K562 (cell line): ENCODE measurements around the gene GPR42. TPM values are rescaled to one million over a fixed set of nuclear protein-coding genes. Genes with fewer than 3 reads are reported as not detected.
A peak's percentile ranks its signal among the peaks of the same experiment; 100 is the strongest.

ENCODE experiments used
- ATAC-seq: fragments of 200-7000 bp; cut with Tn5 transposase; 3 replicates; pipeline ENCODE4 v1.9.1; 2020; ENCODE audit warnings: moderate library complexity
- BruUV-seq: library from RNA; stranded (reverse); fragments of 400-500 nt; replicated peaks from 2 replicates; lab custom pipeline; 2021; lab: Mats Ljungman, UMichigan
- CTCF ChIA-PET: fragments of 300-600 bp; formaldehyde crosslinking; extraction: SDS; loops from one replicate; lab custom pipeline; 2021; ENCODE audit warnings: low intra/inter-chr PET ratio; lab: Yijun Ruan, JAX
- POLR2A ChIA-PET: fragments of 300-600, 350-650 bp; sonication (Branson Sonifier 250); formaldehyde crosslinking; extraction: SDS; loops from one replicate; lab custom pipeline; 2021; ENCODE audit warnings: antibody characterized with exemption, inconsistent platforms; lab: Yijun Ruan, JAX
- DNase-seq, 4 experiments: peaks; one replicate each; pipeline versions ENCODE4 v3.0.0 to v3.0.0-alpha.2; 2011 to 2018; ENCODE audit warnings: low spot score in 3 of 4, mixed read lengths in 3 of 4; ENCODE audit errors: extremely low read depth in 1 of 4
- FAIRE-seq: peaks from 2 replicates; lab custom pipeline; 2011; peaks lifted over from hg19 to GRCh38; lab: Jason Lieb, UNC
- H2AFZ ChIP-seq: 2 replicates; pipeline ENCODE4 v1.6.0; 2011; ENCODE audit warnings: low read depth, low read length, control low read depth, inconsistent platforms
- H3K27ac ChIP-seq: fragments of 200-600 bp; 3 replicates; pipeline ENCODE4 v1.8.0; 2011; ENCODE audit warnings: low read depth, mild to moderate bottlenecking, control low read depth, inconsistent platforms, low read length, moderate library complexity, mixed read lengths; ENCODE audit errors: extremely low read depth
- H3K27me3 ChIP-seq, 2 experiments: fragments of 300-600 bp in 1 of 2; 2 replicates in 1 of 2; 3 replicates in 1 of 2; pipeline versions ENCODE4 v1.6.0 to v1.8.0; 2011; ENCODE audit warnings: inconsistent platforms in 2 of 2, low read length in 2 of 2, mild to moderate bottlenecking in 1 of 2, mixed read lengths in 1 of 2, moderate library complexity in 1 of 2; ENCODE audit not compliant: control insufficient read depth in 2 of 2, insufficient read depth in 2 of 2
- H3K36me3 ChIP-seq: fragments of 300-600 bp; 3 replicates; pipeline ENCODE4 v1.8.0; 2011; ENCODE audit warnings: mild to moderate bottlenecking, low read length, inconsistent platforms; ENCODE audit not compliant: control insufficient read depth, insufficient read depth
- H3K4me1 ChIP-seq, 2 experiments: fragments of 200-600 bp in 1 of 2; replicated peaks in 1 of 2; 2 replicates in 1 of 2; 3 replicates in 1 of 2; pipeline versions ENCODE4 v1.5.1 to v1.8.0; 2011; ENCODE audit warnings: inconsistent platforms in 2 of 2, low read length in 2 of 2, mild to moderate bottlenecking in 1 of 2, mixed read lengths in 1 of 2, moderate library complexity in 1 of 2; ENCODE audit not compliant: control insufficient read depth in 2 of 2, insufficient read depth in 2 of 2
- H3K4me2 ChIP-seq: 2 replicates; pipeline ENCODE4 v1.6.1; 2011; ENCODE audit warnings: low read length, control low read depth, inconsistent platforms, mixed read lengths; ENCODE audit not compliant: insufficient read depth
- H3K4me3 ChIP-seq: fragments of 200-600 bp; sonication (generic), shearing (Covaris generic); 2 replicates; pipeline ENCODE4 v1.5.1; 2016; ENCODE audit warnings: control low read depth, inconsistent platforms
- H3K79me2 ChIP-seq: fragments of 200-600 bp; 3 replicates; pipeline ENCODE4 v1.8.0; 2011; ENCODE audit warnings: low read length, inconsistent platforms; ENCODE audit not compliant: control insufficient read depth, insufficient read depth
- H3K9ac ChIP-seq, 2 experiments: 2 replicates each; pipeline versions ENCODE4 v1.6.0 to v1.6.1; 2011; ENCODE audit warnings: low read depth in 2 of 2, low read length in 2 of 2, control low read depth in 1 of 2, inconsistent platforms in 1 of 2, mild to moderate bottlenecking in 1 of 2, mixed read lengths in 1 of 2; ENCODE audit not compliant: insufficient read depth in 1 of 2
- H3K9me1 ChIP-seq: one replicate; pipeline ENCODE4 v1.6.0; 2011; ENCODE audit warnings: inconsistent platforms, mild to moderate bottlenecking, low read length, moderate library complexity; ENCODE audit not compliant: control insufficient read depth, insufficient read depth
- H3K9me3 ChIP-seq: replicated peaks from 2 replicates; pipeline ENCODE4 v1.5.1; 2011; ENCODE audit warnings: low read depth, low read length, inconsistent platforms; ENCODE audit not compliant: control insufficient read depth, insufficient read depth
- H4K20me1 ChIP-seq: replicated peaks from 2 replicates; pipeline ENCODE4 v1.6.1; 2011; ENCODE audit warnings: low read length, inconsistent platforms, mixed read lengths; ENCODE audit not compliant: control insufficient read depth, insufficient read depth
- CBX2 ChIP-seq: fragments of 200-600 bp; sonication (generic); IDR thresholded peaks from one replicate; pipeline ENCODE4 v1.6.1; 2012; ENCODE audit warnings: mild to moderate bottlenecking, low read length, inconsistent platforms; ENCODE audit not compliant: insufficient read depth, poor library complexity, severe bottlenecking
- CHD4 ChIP-seq: fragments of 200-600 bp; sonication (generic); IDR thresholded peaks from 3 replicates; pipeline ENCODE4 v1.6.1; 2012; ENCODE audit warnings: low read depth, mild to moderate bottlenecking, mixed read lengths, low read length, inconsistent platforms; ENCODE audit not compliant: insufficient read depth, insufficient replicate concordance, poor library complexity, severe bottlenecking
- HDAC1 ChIP-seq, 2 experiments: fragments of 450-650 bp; IDR thresholded peaks; 2 replicates each; pipeline ENCODE4 v1.6.1; 2016 to 2017; ENCODE audit warnings: inconsistent platforms in 1 of 2, mild to moderate bottlenecking in 1 of 2, moderate library complexity in 1 of 2
- HIVEP1 ChIP-seq: fragments of 250-450 bp; sonication (Bioruptor Pico); IDR thresholded peaks from 2 replicates; pipeline ENCODE4 v1.4.0; 2020; ENCODE audit warnings: mild to moderate bottlenecking
- HMGN3 ChIP-seq: IDR thresholded peaks from 2 replicates; pipeline ENCODE4 v1.6.1; 2011; ENCODE audit warnings: borderline replicate concordance, low read depth, mild to moderate bottlenecking, mixed read lengths, low read length; ENCODE audit not compliant: insufficient read length; ENCODE audit errors: extremely low read depth
- NCOA2 ChIP-seq, 2 experiments: fragments of 450-650 bp; IDR thresholded peaks; 2 replicates each; pipeline ENCODE4 v1.6.1; 2018; ENCODE audit warnings: mild to moderate bottlenecking in 2 of 2, moderate library complexity in 1 of 2; ENCODE audit not compliant: partially characterized antibody in 2 of 2
- ZNF121 ChIP-seq: sonication (generic); formaldehyde crosslinking; conservative IDR thresholded peaks from 2 replicates; pipeline ENCODE4 v1.8.0; 2022; ENCODE audit warnings: missing genetic modification reagents
- WGBS: fragments of 100-300 bp; shearing (Covaris generic); methylation state at CpG from one replicate; pipeline ENCODE4 v1.1.6; 2016; ENCODE audit warnings: low coverage, mixed read lengths; ENCODE audit not compliant: insufficient coverage; ENCODE audit errors: missing lambda C conversion rate; 5-methylcytosine and 5-hydroxymethylcytosine counted together
- in situ Hi-C: fragments of 300-500 bp; cut with MboI; formaldehyde crosslinking; loops from 4 replicates; pipeline ENCODE4 v1.15.0; 2018; ENCODE audit warnings: inconsistent platforms, mixed read lengths
- intact Hi-C: fragments of 100-400 bp; cut with micrococcal nuclease; formaldehyde crosslinking; loops from 2 replicates; pipeline ENCODE4 v1.14.2; 2022
- polyA plus RNA-seq, 8 experiments: library from polyadenylated mRNA; depleted of rRNA in 4 of 8; stranded (reverse) in 5 of 8; unstranded in 3 of 8; fragments of >200 nt; fragmentation: Nextera tagmentation in 2 of 8; fragmentation: Illumina TruSeq in 1 of 8; extraction: Ambion mirVana in 2 of 8; extraction: Trizol in 1 of 8; gene quantifications; 2 replicates each; pipeline versions ENCODE4 v1.2.1 to v1.2.3, GENCODE V29; 2011 to 2014; ENCODE audit warnings: inconsistent platforms in 1 of 8, missing spikeins in 1 of 8
- total RNA-seq, 7 experiments: library from RNA; depleted of rRNA in 6 of 7; stranded (reverse); fragments of >200 nt in 6 of 7; fragmentation: Illumina TruSeq in 2 of 7; extraction: Trizol in 2 of 7; gene quantifications; 2 replicates each; pipeline versions ENCODE4 v1.2.1 to v1.2.3, GENCODE V29; 2011 to 2021; ENCODE audit warnings: low replicate concordance in 1 of 7
- TF ChIP-seq, protein P1 (sequence below): fragments of 450-650 bp; formaldehyde crosslinking; IDR thresholded peaks from 2 replicates; pipeline ENCODE4 v1.4.0; 2022; ENCODE audit warnings: missing genetic modification characterization
- TF ChIP-seq, protein P2 (sequence below): fragments of 450-650 bp; formaldehyde crosslinking; IDR thresholded peaks from 2 replicates; pipeline ENCODE4 v1.4.0; 2020; ENCODE audit warnings: mild to moderate bottlenecking, moderate library complexity
- TF ChIP-seq, protein P3 (sequence below): fragments of 450-650 bp; IDR thresholded peaks from 2 replicates; pipeline ENCODE4 v1.6.1; 2017; ENCODE audit warnings: antibody characterized with exemption, mild to moderate bottlenecking
- TF ChIP-seq, protein P4 (sequence below): IDR thresholded peaks from 2 replicates; pipeline ENCODE4 v1.6.1; 2016; ENCODE audit warnings: missing genetic modification characterization, missing compliant biosample characterization

The GPR42 gene
- total and polyA plus RNA-seq, 9 of the 15 experiments (the other 6 are each of a cell fraction or from before 2014, with no cell fraction given) = not detected

DNA sequence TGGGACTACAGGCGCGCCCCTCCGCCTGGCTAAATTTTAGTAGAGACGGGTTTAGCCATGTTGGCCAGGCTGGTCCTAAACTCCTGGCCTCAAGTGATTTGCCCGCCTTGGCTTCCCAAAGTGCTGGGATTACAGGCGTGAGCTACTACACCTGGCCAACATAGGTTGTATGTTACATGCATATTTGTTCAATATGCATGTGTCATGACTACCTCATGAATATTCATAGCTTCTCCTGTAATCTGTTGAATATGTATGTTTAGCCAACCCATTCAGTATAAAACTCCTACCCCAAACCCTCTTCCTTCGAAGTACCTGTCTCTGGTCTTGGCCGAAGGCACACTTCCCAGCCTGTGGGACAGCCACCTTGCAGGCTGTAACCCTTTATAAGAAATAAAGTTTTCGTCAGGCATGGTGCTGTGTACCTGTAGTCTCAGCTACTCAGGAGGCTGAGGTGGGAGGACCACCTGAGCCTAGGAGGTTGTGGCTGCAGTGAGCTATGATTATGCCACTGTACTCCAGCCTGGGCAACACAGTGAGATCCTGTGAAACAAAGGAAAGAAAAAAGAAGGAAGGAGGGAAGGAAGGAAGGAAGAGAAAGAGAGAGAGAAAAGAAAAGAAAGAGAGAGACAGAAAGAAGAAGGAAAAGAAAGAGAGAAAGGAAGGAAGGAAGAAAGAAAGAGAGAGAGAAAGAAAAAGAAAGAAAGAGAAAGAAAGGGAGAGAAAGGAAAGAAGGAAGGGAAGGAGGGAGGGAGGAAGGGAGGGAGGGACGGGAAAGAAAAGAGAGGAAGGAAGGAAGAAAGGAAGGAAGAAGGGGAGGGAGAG, 29.3 kb downstream of the GPR42 start:
- CTCF ChIA-PET = no interaction called here
- POLR2A ChIA-PET = no interaction called here
- DNase-seq (no peak), ATAC-seq (no peak), FAIRE-seq (no peak)
- intact Hi-C loops (no loop called here), in situ Hi-C loops (no loop called here)
- BruUV-seq = no TSS peak
- WGBS = 40% methylated on average over 9 of the region's 10 CpGs
- H3K27me3 ChIP-seq = no peaks in the 10 kb centered on the region; a peak in 2 of 5 replicates
- no peak overlapping the region for H2AFZ ChIP-seq
- H3K36me3 ChIP-seq = no peaks in the 10 kb centered on the region
- no peak overlapping the region for H3K27ac ChIP-seq
- no peak overlapping the region for H3K4me2 ChIP-seq
- TF ChIP-seq CBX2 (no peak), HDAC1 (IDR thresholded peaks at IDR 0.05) (peak in 1 of 2 experiments; percentile 20; a peak in 1 of 4 replicates), CHD4 (no peak), HIVEP1 (CRISPR knock-in tag) (no peak), NCOA2 (IDR thresholded peaks at IDR 0.05; ENCODE audit: partially characterized antibody in 2 of 2) (no peak), ZNF121 (CRISPR knock-in tag) (peak; percentile 51), HMGN3 (no peak)
- TF ChIP-seq, protein P1, sequence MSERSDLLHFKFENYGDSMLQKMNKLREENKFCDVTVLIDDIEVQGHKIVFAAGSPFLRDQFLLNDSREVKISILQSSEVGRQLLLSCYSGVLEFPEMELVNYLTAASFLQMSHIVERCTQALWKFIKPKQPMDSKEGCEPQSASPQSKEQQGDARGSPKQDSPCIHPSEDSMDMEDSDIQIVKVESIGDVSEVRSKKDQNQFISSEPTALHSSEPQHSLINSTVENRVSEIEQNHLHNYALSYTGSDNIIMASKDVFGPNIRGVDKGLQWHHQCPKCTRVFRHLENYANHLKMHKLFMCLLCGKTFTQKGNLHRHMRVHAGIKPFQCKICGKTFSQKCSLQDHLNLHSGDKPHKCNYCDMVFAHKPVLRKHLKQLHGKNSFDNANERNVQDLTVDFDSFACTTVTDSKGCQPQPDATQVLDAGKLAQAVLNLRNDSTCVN (CRISPR knock-in tag) = no peak
- TF ChIP-seq, protein P2, sequence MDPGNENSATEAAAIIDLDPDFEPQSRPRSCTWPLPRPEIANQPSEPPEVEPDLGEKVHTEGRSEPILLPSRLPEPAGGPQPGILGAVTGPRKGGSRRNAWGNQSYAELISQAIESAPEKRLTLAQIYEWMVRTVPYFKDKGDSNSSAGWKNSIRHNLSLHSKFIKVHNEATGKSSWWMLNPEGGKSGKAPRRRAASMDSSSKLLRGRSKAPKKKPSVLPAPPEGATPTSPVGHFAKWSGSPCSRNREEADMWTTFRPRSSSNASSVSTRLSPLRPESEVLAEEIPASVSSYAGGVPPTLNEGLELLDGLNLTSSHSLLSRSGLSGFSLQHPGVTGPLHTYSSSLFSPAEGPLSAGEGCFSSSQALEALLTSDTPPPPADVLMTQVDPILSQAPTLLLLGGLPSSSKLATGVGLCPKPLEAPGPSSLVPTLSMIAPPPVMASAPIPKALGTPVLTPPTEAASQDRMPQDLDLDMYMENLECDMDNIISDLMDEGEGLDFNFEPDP (CRISPR knock-in tag) = no peak
- TF ChIP-seq, protein P3, sequence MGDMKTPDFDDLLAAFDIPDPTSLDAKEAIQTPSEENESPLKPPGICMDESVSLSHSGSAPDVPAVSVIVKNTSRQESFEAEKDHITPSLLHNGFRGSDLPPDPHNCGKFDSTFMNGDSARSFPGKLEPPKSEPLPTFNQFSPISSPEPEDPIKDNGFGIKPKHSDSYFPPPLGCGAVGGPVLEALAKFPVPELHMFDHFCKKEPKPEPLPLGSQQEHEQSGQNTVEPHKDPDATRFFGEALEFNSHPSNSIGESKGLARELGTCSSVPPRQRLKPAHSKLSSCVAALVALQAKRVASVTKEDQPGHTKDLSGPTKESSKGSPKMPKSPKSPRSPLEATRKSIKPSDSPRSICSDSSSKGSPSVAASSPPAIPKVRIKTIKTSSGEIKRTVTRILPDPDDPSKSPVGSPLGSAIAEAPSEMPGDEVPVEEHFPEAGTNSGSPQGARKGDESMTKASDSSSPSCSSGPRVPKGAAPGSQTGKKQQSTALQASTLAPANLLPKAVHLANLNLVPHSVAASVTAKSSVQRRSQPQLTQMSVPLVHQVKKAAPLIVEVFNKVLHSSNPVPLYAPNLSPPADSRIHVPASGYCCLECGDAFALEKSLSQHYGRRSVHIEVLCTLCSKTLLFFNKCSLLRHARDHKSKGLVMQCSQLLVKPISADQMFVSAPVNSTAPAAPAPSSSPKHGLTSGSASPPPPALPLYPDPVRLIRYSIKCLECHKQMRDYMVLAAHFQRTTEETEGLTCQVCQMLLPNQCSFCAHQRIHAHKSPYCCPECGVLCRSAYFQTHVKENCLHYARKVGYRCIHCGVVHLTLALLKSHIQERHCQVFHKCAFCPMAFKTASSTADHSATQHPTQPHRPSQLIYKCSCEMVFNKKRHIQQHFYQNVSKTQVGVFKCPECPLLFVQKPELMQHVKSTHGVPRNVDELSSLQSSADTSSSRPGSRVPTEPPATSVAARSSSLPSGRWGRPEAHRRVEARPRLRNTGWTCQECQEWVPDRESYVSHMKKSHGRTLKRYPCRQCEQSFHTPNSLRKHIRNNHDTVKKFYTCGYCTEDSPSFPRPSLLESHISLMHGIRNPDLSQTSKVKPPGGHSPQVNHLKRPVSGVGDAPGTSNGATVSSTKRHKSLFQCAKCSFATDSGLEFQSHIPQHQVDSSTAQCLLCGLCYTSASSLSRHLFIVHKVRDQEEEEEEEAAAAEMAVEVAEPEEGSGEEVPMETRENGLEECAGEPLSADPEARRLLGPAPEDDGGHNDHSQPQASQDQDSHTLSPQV = no peak
- TF ChIP-seq, protein P4, sequence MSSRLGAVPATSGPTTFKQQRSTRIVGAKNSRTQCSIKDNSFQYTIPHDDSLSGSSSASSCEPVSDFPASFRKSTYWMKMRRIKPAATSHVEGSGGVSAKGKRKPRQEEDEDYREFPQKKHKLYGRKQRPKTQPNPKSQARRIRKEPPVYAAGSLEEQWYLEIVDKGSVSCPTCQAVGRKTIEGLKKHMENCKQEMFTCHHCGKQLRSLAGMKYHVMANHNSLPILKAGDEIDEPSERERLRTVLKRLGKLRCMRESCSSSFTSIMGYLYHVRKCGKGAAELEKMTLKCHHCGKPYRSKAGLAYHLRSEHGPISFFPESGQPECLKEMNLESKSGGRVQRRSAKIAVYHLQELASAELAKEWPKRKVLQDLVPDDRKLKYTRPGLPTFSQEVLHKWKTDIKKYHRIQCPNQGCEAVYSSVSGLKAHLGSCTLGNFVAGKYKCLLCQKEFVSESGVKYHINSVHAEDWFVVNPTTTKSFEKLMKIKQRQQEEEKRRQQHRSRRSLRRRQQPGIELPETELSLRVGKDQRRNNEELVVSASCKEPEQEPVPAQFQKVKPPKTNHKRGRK (tag) = peak; percentile 99
- H3K9ac ChIP-seq = no peak overlapping the region
- H3K9me1 ChIP-seq = no peaks in the 10 kb centered on the region
- H3K4me1 ChIP-seq = peaks cover 7 to 9% of the 10 kb centered on the region in 2 experiments; a peak in 2 of 5 replicates
- H4K20me1 ChIP-seq = no peaks in the 10 kb centered on the region
- no peak overlapping the region for H3K4me3 ChIP-seq
- no peaks in the 10 kb centered on the region for H3K79me2 ChIP-seq
- H3K9me3 ChIP-seq = no peaks in the 10 kb centered on the region
